SK-N-SH (cell line): ENCODE measurements around the gene MALRD1. TPM values are rescaled to one million over a fixed set of nuclear protein-coding genes. Genes with fewer than 3 reads are reported as not detected.

Experiments used
- CTCF ChIA-PET: fragments of 300-600, 350-600 bp; formaldehyde crosslinking; extraction: SDS; loops from one replicate; lab custom pipeline; 2021; lab: Yijun Ruan, JAX
- POLR2A ChIA-PET: fragments of 350-600 bp; sonication (Branson Sonifier 250); formaldehyde crosslinking; extraction: SDS; loops from one replicate; lab custom pipeline; 2020; ENCODE audit warnings: antibody characterized with exemption, inconsistent platforms; lab: Yijun Ruan, JAX
- DNase-seq: peaks from one replicate; pipeline ENCODE4 v3.0.0; 2012
- H2AFZ ChIP-seq: fragments of 200-600 bp; sonication (generic); 2 replicates; pipeline ENCODE4 v1.8.1; 2016; ENCODE audit warnings: antibody characterized with exemption, mild to moderate bottlenecking, low read depth
- H3F3A ChIP-seq: fragments of 200-600 bp; sonication (generic); replicated peaks from 2 replicates; pipeline ENCODE3; 2016; ENCODE audit warnings: antibody characterized with exemption, mild to moderate bottlenecking; ENCODE audit not compliant: insufficient read depth
- H3K27ac ChIP-seq, 2 experiments: fragments of 200-500 bp in 1 of 2; fragments of 200-600 bp in 1 of 2; sonication (Bioruptor generic) in 1 of 2; sonication (generic), shearing (Covaris generic) in 1 of 2; 2 replicates each; pipeline versions ENCODE4 v1.5.1 to v1.6.1; 2014 to 2016; ENCODE audit warnings: low read depth in 2 of 2, inconsistent platforms in 1 of 2, low read length in 1 of 2, mild to moderate bottlenecking in 1 of 2, mixed read lengths in 1 of 2
- H3K27me3 ChIP-seq: fragments of 200-600 bp; sonication (generic), shearing (Covaris generic); 2 replicates; pipeline ENCODE4 v1.6.1; 2016; ENCODE audit warnings: mixed run types; ENCODE audit not compliant: insufficient read depth
- H3K36me3 ChIP-seq, 2 experiments: fragments of 200-500 bp in 1 of 2; fragments of 200-600 bp in 1 of 2; sonication (Bioruptor generic) in 1 of 2; sonication (generic) in 1 of 2; replicated peaks in 1 of 2; 2 replicates each; pipeline versions ENCODE3 to v1.5.1; 2014 to 2016; ENCODE audit warnings: low read length in 1 of 2, mild to moderate bottlenecking in 1 of 2; ENCODE audit not compliant: insufficient read depth in 2 of 2, control insufficient read depth in 1 of 2
- H3K4me1 ChIP-seq, 2 experiments: fragments of 200-500 bp in 1 of 2; fragments of 200-600 bp in 1 of 2; sonication (Bioruptor generic) in 1 of 2; sonication (generic), shearing (Covaris generic) in 1 of 2; 2 replicates each; pipeline versions ENCODE4 v1.5.1 to v1.6.1; 2014 to 2016; ENCODE audit warnings: low read depth in 1 of 2, low read length in 1 of 2, mixed run types in 1 of 2; ENCODE audit not compliant: insufficient read depth in 2 of 2, control insufficient read depth in 1 of 2
- H3K4me2 ChIP-seq: fragments of 200-600 bp; sonication (generic), shearing (Covaris generic); 2 replicates; pipeline ENCODE4 v1.6.1; 2017; ENCODE audit warnings: mixed run types
- H3K4me3 ChIP-seq, 2 experiments: fragments of 200-500 bp in 1 of 2; fragments of 200-600 bp in 1 of 2; sonication (Bioruptor generic) in 1 of 2; sonication (generic), shearing (Covaris generic) in 1 of 2; 2 replicates each; pipeline versions ENCODE4 v1.5.1 to v1.8.1; 2014 to 2016; ENCODE audit warnings: low read depth in 2 of 2, inconsistent platforms in 1 of 2, low read length in 1 of 2, mild to moderate bottlenecking in 1 of 2, mixed read lengths in 1 of 2, moderate library complexity in 1 of 2
- H3K79me2 ChIP-seq: fragments of 200-600 bp; sonication (generic); 2 replicates; pipeline ENCODE4 v1.8.1; 2017; ENCODE audit warnings: mild to moderate bottlenecking; ENCODE audit not compliant: insufficient read depth
- H3K9ac ChIP-seq: fragments of 200-600 bp; sonication (generic); 2 replicates; pipeline ENCODE4 v1.6.1; 2017; ENCODE audit warnings: mixed run types
- H3K9me2 ChIP-seq: fragments of 200-600 bp; sonication (generic); 2 replicates; pipeline ENCODE4 v1.6.1; 2017; ENCODE audit warnings: mixed run types
- H3K9me3 ChIP-seq: fragments of 200-600 bp; sonication (generic); 2 replicates; pipeline ENCODE4 v1.6.1; 2017; ENCODE audit warnings: mixed run types, mild to moderate bottlenecking, moderate library complexity
- H4K20me1 ChIP-seq: fragments of 200-600 bp; sonication (generic); 2 replicates; pipeline ENCODE4 v1.6.1; 2017; ENCODE audit warnings: mild to moderate bottlenecking, mixed run types; ENCODE audit not compliant: insufficient read depth
- CTCF ChIP-seq: fragments of 200-600 bp; sonication (generic); IDR thresholded peaks from 2 replicates; pipeline ENCODE4 v1.6.1; 2017; ENCODE audit warnings: antibody characterized with exemption, mild to moderate bottlenecking, moderate library complexity
- EP300 ChIP-seq, 2 experiments: IDR thresholded peaks; 2 replicates each; pipeline versions ENCODE4 v1.4.0 to v1.6.1; 2012; ENCODE audit warnings: borderline replicate concordance in 1 of 2, low read depth in 1 of 2, low read length in 1 of 2
- FOSL2 ChIP-seq: IDR thresholded peaks from 2 replicates; pipeline ENCODE4 v1.4.0; 2012; ENCODE audit warnings: low read depth, mild to moderate bottlenecking, moderate library complexity, borderline replicate concordance
- FOXJ3 ChIP-seq: sonication (generic); formaldehyde crosslinking; IDR thresholded peaks from 2 replicates; pipeline ENCODE4 v1.5.1; 2020; ENCODE audit warnings: mild to moderate bottlenecking, missing genetic modification reagents
- FOXM1 ChIP-seq: IDR thresholded peaks from 2 replicates; pipeline ENCODE4 v1.4.0; 2012; ENCODE audit warnings: low read depth, mild to moderate bottlenecking
- GABPA ChIP-seq: IDR thresholded peaks from 2 replicates; pipeline ENCODE4 v1.4.0; 2012; ENCODE audit warnings: low read depth, mild to moderate bottlenecking
- GATA2 ChIP-seq: sonication (generic); formaldehyde crosslinking; IDR thresholded peaks from 2 replicates; pipeline ENCODE4 v1.5.0; 2020; ENCODE audit warnings: mild to moderate bottlenecking, missing genetic modification reagents
- JUND ChIP-seq: IDR thresholded peaks from 2 replicates; pipeline ENCODE4 v1.4.0; 2012
- MEF2A ChIP-seq: IDR thresholded peaks from 2 replicates; pipeline ENCODE4 v1.4.0; 2012; ENCODE audit warnings: low read depth, borderline replicate concordance
- MXI1 ChIP-seq: IDR thresholded peaks from 2 replicates; pipeline ENCODE4 v1.6.1; 2012; ENCODE audit warnings: mild to moderate bottlenecking, low read depth, low read length, improper control_type of control experiment
- NFIC ChIP-seq: IDR thresholded peaks from 2 replicates; pipeline ENCODE4 v1.4.0; 2012; ENCODE audit warnings: borderline replicate concordance
- NRF1 ChIP-seq: IDR thresholded peaks from 2 replicates; pipeline ENCODE4 v1.6.1; 2012; ENCODE audit warnings: low read depth, mild to moderate bottlenecking, low read length
- POLR2AphosphoS5 ChIP-seq: IDR thresholded peaks from 2 replicates; pipeline ENCODE4 v1.6.1; 2012; ENCODE audit warnings: low read depth, low read length
- RAD21 ChIP-seq: IDR thresholded peaks from 2 replicates; pipeline ENCODE4 v1.6.1; 2012; ENCODE audit warnings: mild to moderate bottlenecking, low read length
- SMC3 ChIP-seq: IDR thresholded peaks from 2 replicates; pipeline ENCODE4 v1.6.1; 2012; ENCODE audit warnings: low read depth, low read length, improper control_type of control experiment
- USF2 ChIP-seq: fragments of 150-350 bp; IDR thresholded peaks from 2 replicates; pipeline ENCODE4 v1.6.1; 2017; ENCODE audit warnings: antibody characterized with exemption, low read length, low read depth, borderline replicate concordance
- WGBS: methylation state at CpG from one replicate; pipeline ENCODE4 v1.1.6; 2017; ENCODE audit warnings: low lambda C conversion rate; 5-methylcytosine and 5-hydroxymethylcytosine counted together
- polyA plus RNA-seq, 3 experiments: library from polyadenylated mRNA; depleted of rRNA; stranded (reverse); fragments of >200 nt; gene quantifications; 2 replicates each; pipeline ENCODE4 v1.2.3, GENCODE V29; 2012
- TF ChIP-seq, protein P1 (sequence below): IDR thresholded peaks from 2 replicates; pipeline ENCODE4 v1.4.0; 2012; ENCODE audit warnings: low read depth

Gene MALRD1
- polyA plus RNA-seq, 1 of the 3 experiments (the other 2 are of a cell fraction) = not detected

DNA sequence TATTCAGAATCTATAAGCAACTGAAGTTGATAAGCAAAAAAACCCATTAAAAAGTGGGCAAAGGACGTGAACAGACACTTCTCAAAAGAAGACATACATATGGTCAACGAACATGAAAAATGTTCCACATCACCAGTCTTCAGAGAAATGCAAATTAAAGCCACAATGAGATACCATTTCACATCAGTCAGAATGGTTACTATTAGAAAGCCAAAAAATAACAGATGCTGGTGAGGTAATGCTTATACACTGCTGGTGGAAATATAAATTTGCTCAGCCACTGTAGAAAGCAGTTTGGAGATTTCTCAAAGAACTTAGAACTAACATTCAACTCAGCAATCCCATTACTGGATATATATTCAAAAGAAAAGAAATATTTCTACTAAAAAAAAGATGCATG lies 434.8 kb downstream of the MALRD1 start (continued):
- TF ChIP-seq RAD21 (no peak), MXI1 (no peak), USF2 (no peak)

- ChIA-PET CTCF (no interaction called here), POLR2A (no interaction called here)
- no peaks in the 10 kb centered on the region for H3K36me3 ChIP-seq
- no peaks in the 10 kb centered on the region for H3F3A ChIP-seq
- no peaks in the 10 kb centered on the region for H3K9me3 ChIP-seq
- H3K27me3 ChIP-seq = no peaks in the 10 kb centered on the region
- H3K4me3 ChIP-seq = no peak overlapping the region
- WGBS = 72% methylated on average over 23 of the region's 23 CpGs
- no peaks in the 10 kb centered on the region for H4K20me1 ChIP-seq
- no peak overlapping the region for H3K27ac ChIP-seq
- no peak for TF ChIP-seq SMC3
- TF ChIP-seq MXI1 = no peak
- no peak for TF ChIP-seq GATA2 (CRISPR knock-in tag)
- H2AFZ ChIP-seq = no peak overlapping the region
- no peaks in the 10 kb centered on the region for H3K9me2 ChIP-seq
- DNase-seq = no peak
- no peaks in the 10 kb centered on the region for H3K79me2 ChIP-seq
- H3K4me2 ChIP-seq = no peak overlapping the region
- no peaks in the 10 kb centered on the region for H3K4me1 ChIP-seq
- no peak overlapping the region for H3K9ac ChIP-seq
Observed at GRCh38 chr10:19488592-19489280, 440.1 kb downstream of the MALRD1 start.

- Histone ChIP-seq H3K27ac (no peak overlapping the region), H3K4me2 (no peak overlapping the region), H3K4me1 (no peaks in the 10 kb centered on the region), H4K20me1 (no peaks in the 10 kb centered on the region), H3F3A (no peaks in the 10 kb centered on the region), H3K4me3 (no peak overlapping the region), H3K36me3 (no peaks in the 10 kb centered on the region), H2AFZ (no peak overlapping the region), H3K79me2 (no peaks in the 10 kb centered on the region), H3K9me3 (no peaks in the 10 kb centered on the region), H3K9ac (no peak overlapping the region), H3K27me3 (no peaks in the 10 kb centered on the region), H3K9me2 (no peaks in the 10 kb centered on the region)
- ChIA-PET POLR2A (no interaction called here), CTCF (interaction anchor here (0.6 kb wide), 1 partner anchor 1374 kb away, joined by 3 read pairs; no protein-coding TSS in a partner anchor)
- 75% methylated on average over 2 of the region's 2 CpGs for WGBS
- TF ChIP-seq, protein P1, sequence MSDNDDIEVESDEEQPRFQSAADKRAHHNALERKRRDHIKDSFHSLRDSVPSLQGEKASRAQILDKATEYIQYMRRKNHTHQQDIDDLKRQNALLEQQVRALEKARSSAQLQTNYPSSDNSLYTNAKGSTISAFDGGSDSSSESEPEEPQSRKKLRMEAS = no peak
- TF ChIP-seq FOXJ3 (CRISPR knock-in tag) (no peak), USF2 (no peak), GABPA (no peak), CTCF (no peak), EP300 (IDR thresholded peaks at IDR 0.05; ENCODE audit: borderline replicate concordance in 1 of 2, low read depth in 1 of 2, low read length in 1 of 2) (no peak), MEF2A (no peak), FOXM1 (no peak), POLR2AphosphoS5 (no peak), FOSL2 (no peak), SMC3 (no peak), NRF1 (no peak), NFIC (no peak), JUND (no peak)
- no peak for DNase-seq
Observed at GRCh38 chr10:19491166-19491565, 442.6 kb downstream of the MALRD1 start.
